ENCODE data around the gene TAOK3.
"Not testable (repeated sequence)": the region's sequence is repeated elsewhere in the genome, so short reads cannot be mapped to it uniquely, and the experiment has no call there.

TAOK3 gene

GRCh38 chr12:118307069-118307954 lies 65.4 kb downstream of the TAOK3 start:
- FAIRE-seq: no peak

GRCh38 chr12:118304093-118304492 lies 68.6 kb downstream of the TAOK3 start:
- FAIRE-seq (no peak), DNase-seq (ENCODE audit: insufficient read length, low spot score) (no peak)

More at GRCh38 chr12:118307069-118307954, 65.4 kb downstream of the TAOK3 start:
- peak; percentile 47 for DNase-seq (ENCODE audit: insufficient read length, low spot score)

GRCh38 chr12:118302053-118302452 lies 70.7 kb downstream of the TAOK3 start:
- DNase-seq (ENCODE audit: insufficient read length, low spot score) (peak; percentile 8), FAIRE-seq (no peak)

- no peak for DNase-seq (ENCODE audit: insufficient read length, low spot score)
- FAIRE-seq: no peak
These were observed 72.8 kb downstream of the TAOK3 start for GRCh38 chr12:118299791-118300460.

- DNase-seq (ENCODE audit: insufficient read length, low spot score): no peak
- no peak for FAIRE-seq
These were observed 75.4 kb downstream of the TAOK3 start for GRCh38 chr12:118297284-118297683.

GRCh38 chr12:118292836-118293235 lies 79.9 kb downstream of the TAOK3 start:
- DNase-seq (ENCODE audit: insufficient read length, low spot score) (no peak), FAIRE-seq (no peak)

GRCh38 chr12:118290130-118290529 lies 82.6 kb downstream of the TAOK3 start:
- no peak for FAIRE-seq
- no peak for DNase-seq (ENCODE audit: insufficient read length, low spot score)

- FAIRE-seq (no peak), DNase-seq (ENCODE audit: insufficient read length, low spot score) (no peak)
These were observed 84.5 kb downstream of the TAOK3 start for GRCh38 chr12:118288174-118288573.

- FAIRE-seq (no peak), DNase-seq (ENCODE audit: insufficient read length, low spot score) (no peak)
These were observed 85.0 kb downstream of the TAOK3 start for GRCh38 chr12:118287728-118288127.

- no peak for DNase-seq (ENCODE audit: insufficient read length, low spot score)
- no peak for FAIRE-seq
These were observed 89.9 kb downstream of the TAOK3 start for GRCh38 chr12:118282767-118283166.

- FAIRE-seq; DNase-seq (ENCODE audit: insufficient read length, low spot score): not testable (repeated sequence)
These were observed 94.4 kb downstream of the TAOK3 start for GRCh38 chr12:118278288-118278687.

GRCh38 chr12:118274066-118274465 lies 98.6 kb downstream of the TAOK3 start:
- DNase-seq (ENCODE audit: insufficient read length, low spot score) (no peak), FAIRE-seq (no peak)

- FAIRE-seq: no peak
- no peak for DNase-seq (ENCODE audit: insufficient read length, low spot score)
These were observed 100.8 kb downstream of the TAOK3 start for GRCh38 chr12:118271770-118272417.

GRCh38 chr12:118271183-118271582 lies 101.5 kb downstream of the TAOK3 start:
- DNase-seq (ENCODE audit: insufficient read length, low spot score) (no peak), FAIRE-seq (no peak)

- no peak for FAIRE-seq
These were observed 102.9 kb downstream of the TAOK3 start for GRCh38 chr12:118269806-118270205.

GRCh38 chr12:118259079-118259478 lies 113.6 kb downstream of the TAOK3 start:
- DNase-seq (ENCODE audit: insufficient read length, low spot score) (no peak), FAIRE-seq (no peak)

More at GRCh38 chr12:118269806-118270205, 102.9 kb downstream of the TAOK3 start:
- no peak for DNase-seq (ENCODE audit: insufficient read length, low spot score)

- FAIRE-seq: no peak
These were observed 116.4 kb downstream of the TAOK3 start for GRCh38 chr12:118256352-118256751.

GRCh38 chr12:118249547-118249946 lies 123.2 kb downstream of the TAOK3 start:
- DNase-seq (ENCODE audit: insufficient read length, low spot score) (no peak), FAIRE-seq (no peak)

More at GRCh38 chr12:118256352-118256751, 116.4 kb downstream of the TAOK3 start:
- DNase-seq (ENCODE audit: insufficient read length, low spot score): no peak

- not testable (repeated sequence) for DNase-seq (ENCODE audit: insufficient read length, low spot score); FAIRE-seq
These were observed 126.8 kb downstream of the TAOK3 start for GRCh38 chr12:118245886-118246285.

- FAIRE-seq: peak; percentile 13
- no peak for DNase-seq (ENCODE audit: insufficient read length, low spot score)
These were observed 133.8 kb downstream of the TAOK3 start for GRCh38 chr12:118238888-118239287.

GRCh38 chr12:118237908-118238307 lies 134.8 kb downstream of the TAOK3 start:
- no peak for FAIRE-seq
- no peak for DNase-seq (ENCODE audit: insufficient read length, low spot score)

All from HTR-8/SVneo (cell line).